Epithelial cell of esophagus (primary cell): ENCODE measurements around the gene PLXNC1.

Experiments
- DNase-seq: peaks from one replicate; pipeline ENCODE4 v3.0.0; 2010; ENCODE audit warnings: low read depth
- H3K4me3 ChIP-seq: 2 replicates; pipeline ENCODE4 v1.5.1; 2011; ENCODE audit warnings: mild to moderate bottlenecking, low read length, control low read depth
- TF ChIP-seq, protein P1 (sequence below): IDR thresholded peaks from 2 replicates; pipeline ENCODE4 v1.5.1; 2011; ENCODE audit warnings: low read depth, mild to moderate bottlenecking, low read length, control low read depth, inconsistent platforms; ENCODE audit not compliant: insufficient read depth; ENCODE audit errors: missing control alignments

Gene PLXNC1

DNA sequence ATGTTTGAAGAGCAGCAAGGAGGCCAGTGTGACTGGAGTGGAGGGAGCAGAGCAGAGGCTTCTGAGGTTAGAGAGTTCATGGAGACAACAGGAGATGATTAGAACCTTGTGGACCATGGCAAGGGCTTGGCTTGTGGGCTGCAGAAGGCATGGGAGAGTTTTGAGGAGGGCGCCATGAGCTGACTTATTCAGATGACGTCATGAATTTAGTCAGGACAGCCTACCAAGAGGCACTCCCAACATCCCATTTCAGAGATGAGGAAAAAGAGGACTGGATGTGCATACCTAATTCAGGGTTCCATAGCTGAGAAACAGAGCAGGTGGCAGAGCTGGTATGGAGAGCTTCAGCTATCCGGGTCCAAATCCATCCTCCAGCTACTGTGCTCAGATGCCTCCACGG, 101.8 kb downstream of the PLXNC1 start:
- TF ChIP-seq, protein P1, sequence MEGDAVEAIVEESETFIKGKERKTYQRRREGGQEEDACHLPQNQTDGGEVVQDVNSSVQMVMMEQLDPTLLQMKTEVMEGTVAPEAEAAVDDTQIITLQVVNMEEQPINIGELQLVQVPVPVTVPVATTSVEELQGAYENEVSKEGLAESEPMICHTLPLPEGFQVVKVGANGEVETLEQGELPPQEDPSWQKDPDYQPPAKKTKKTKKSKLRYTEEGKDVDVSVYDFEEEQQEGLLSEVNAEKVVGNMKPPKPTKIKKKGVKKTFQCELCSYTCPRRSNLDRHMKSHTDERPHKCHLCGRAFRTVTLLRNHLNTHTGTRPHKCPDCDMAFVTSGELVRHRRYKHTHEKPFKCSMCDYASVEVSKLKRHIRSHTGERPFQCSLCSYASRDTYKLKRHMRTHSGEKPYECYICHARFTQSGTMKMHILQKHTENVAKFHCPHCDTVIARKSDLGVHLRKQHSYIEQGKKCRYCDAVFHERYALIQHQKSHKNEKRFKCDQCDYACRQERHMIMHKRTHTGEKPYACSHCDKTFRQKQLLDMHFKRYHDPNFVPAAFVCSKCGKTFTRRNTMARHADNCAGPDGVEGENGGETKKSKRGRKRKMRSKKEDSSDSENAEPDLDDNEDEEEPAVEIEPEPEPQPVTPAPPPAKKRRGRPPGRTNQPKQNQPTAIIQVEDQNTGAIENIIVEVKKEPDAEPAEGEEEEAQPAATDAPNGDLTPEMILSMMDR = no peak
- no peak for DNase-seq
- H3K4me3 ChIP-seq = no peak overlapping the region

DNA sequence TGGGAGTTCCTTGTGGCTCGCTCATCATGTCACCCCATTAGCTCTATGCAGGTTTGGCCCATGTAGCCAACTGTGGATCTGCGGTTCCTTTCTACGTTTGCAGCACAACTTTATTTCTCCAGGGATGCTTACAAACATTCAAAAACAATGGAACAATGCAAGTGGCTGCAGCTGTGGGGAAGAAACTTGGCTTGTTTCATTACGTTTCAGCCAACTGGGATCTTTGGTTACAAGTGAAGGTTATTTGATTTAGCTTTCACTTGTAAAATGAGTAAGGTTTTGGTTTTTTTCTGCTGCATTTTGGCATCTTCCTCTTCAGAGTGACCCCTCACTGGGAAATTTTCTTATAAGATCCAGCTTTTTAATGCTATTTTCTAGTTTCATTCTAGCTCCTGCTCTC, 105.9 kb downstream of the PLXNC1 start:
- no peak for DNase-seq
- no peak overlapping the region for H3K4me3 ChIP-seq
- TF ChIP-seq, protein P1 = no peak

DNA sequence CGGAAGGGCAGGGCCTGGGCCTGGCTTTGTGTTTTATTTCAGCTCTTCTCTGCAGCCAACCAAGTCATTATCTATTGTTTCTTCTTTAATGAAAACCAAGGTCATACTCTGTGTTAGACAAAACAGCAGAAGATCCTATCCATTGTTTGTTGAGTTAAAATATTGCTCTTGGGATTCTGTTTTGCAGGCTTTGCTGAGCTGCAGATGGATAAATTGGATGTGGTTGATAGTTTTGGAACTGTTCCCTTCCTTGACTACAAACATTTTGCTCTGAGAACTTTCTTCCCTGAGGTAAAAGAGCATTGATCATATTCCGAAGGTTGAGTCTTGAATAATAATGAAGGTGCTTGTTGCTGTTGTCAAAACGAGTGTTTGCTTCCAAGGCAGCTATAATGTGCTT, 106.6 kb downstream of the PLXNC1 start:
- TF ChIP-seq, protein P1 = no peak
- DNase-seq = no peak
- no peak overlapping the region for H3K4me3 ChIP-seq

DNA sequence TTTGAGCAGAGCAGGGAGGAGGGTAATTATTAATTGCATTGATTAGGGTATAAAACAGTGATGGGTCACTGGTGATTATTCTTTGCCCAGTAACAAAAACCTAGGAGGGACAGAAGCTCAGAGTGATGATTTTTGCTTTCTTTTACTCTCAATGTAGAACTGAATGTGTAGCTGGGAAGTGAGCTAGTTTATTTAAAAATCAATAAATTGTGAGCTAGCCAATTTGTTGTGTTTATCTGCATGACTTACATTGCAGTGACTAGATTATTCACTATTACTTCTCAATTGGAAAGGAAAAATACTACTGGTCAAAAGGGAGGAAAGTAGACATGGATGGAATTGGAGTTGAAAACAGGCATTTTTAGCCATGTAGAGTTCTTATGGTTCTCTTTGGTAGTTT, 107.1 kb downstream of the PLXNC1 start:
- H3K4me3 ChIP-seq = no peak overlapping the region
- DNase-seq = no peak
- TF ChIP-seq, protein P1 = no peak

DNA sequence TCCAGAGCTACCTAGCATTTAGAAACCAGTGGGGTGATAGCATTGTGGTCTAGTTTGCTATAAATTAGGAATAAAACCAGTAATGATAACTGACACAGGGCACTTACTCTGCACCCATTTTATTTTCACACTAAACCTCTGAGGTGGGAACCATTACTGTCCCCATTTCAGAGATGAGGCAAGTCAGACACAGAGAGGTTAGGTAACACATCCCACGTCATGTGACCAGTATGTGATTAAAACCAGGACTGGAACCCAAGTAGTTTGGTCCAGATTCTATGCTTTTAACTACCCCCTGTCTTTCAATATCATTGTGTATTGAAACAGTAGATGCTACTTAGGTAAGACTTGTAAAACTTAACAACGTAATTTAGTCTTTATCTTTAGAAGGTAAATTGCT, 110.2 kb downstream of the PLXNC1 start:
- H3K4me3 ChIP-seq = no peak overlapping the region
- no peak for DNase-seq
- TF ChIP-seq, protein P1 = no peak

DNA sequence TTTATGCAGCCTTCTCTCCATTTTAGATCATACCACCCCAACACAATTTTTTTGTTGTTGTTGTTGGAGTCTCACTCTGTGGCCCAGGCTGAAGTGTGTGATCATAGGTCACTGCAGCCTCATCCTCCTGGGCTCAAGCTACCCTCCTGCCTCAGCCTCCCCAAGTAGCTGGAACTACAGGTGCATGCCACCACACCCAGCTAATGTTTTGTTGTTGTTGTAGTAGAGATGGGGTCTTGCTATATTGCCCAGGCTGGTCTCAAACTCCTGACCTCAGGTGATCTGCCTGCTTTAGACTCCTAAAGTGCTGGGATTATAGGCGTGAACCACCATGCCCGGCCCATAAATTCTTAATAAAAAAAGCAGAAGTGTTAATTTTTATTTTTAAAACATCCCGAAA, 111.6 kb downstream of the PLXNC1 start:
- TF ChIP-seq, protein P1 = no peak
- DNase-seq = no peak
- no peak overlapping the region for H3K4me3 ChIP-seq

DNA sequence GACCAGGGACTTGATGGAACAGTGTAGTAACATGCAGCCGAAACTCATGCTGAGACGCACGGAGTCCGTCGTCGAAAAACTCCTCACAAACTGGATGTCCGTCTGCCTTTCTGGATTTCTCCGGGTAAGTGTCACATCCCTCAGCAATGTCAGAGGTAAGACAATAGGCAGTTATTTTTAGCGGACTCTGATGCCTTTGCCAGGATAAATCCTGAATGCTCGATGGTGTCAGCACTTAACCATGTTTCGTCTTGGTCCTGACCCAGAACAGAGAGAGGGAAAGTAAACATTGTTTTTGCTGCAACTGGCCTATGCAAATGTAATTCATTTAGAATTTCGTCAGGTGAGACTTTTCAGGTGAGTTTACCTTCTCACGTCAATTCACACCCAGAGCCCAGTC, 112.3 kb downstream of the PLXNC1 start:
- TF ChIP-seq, protein P1 = no peak
- no peak for DNase-seq
- H3K4me3 ChIP-seq = no peak overlapping the region
